Kasumi-1 (cell line): ENCODE results near the gene MIX23.
A peak's percentile ranks its signal among the peaks of the same experiment; 100 is the strongest.
"Not testable (repeated sequence)": the region's sequence is repeated elsewhere in the genome, so short reads cannot be mapped to it uniquely, and the experiment has no call there.

ENCODE experiments used
- DNase-seq, 2 experiments: peaks; one replicate each; lab custom pipeline; 2025; lab: John Stamatoyannopoulos, UW

MIX23 gene

DNA sequence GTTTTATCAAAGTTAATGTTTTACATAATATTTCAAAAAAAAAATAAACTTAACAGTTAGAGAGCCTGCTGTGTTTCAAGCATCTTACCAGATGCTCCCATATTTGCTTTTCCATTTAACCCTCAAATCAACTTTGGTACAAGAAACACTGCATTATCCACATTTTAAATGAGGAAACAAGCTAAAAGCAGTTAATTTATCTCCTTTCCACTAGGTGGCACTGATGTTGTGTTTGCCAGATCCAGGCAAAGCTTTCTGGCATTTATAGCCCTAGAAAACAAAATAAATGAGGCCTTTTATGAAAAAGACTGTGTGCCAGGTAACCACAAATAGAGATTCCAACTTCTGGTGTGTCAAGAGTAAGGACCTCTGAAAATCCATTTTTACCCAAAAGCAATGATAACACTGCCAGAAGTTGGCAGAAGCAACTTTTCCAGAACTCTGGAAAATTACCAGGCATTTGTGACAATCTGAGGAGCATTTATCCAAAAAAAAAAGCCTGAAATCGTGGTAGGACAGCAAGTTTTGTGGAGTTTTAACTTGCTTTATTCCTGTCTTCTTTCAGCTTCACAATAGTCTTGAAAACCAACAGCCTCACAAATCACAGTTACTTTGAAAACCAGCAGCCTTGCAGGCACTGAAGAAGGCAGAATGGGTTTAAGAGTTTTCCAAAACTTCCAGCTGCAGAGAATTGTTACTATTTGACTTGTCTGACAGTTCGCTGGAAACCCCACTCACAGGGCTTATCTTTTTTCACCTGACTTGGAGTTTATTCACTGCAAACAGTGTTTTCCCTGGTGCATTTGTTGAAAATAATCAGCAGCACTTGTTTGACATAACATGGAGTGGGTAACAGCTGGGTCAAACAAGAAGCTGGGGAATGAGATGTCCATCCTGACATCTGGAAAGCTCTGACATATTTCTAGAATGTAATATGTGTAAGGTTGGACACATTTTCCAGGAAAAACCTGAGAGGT, 10.1 kb upstream of the MIX23 start:
- peak; percentile 75 to 87 for DNase-seq

DNA sequence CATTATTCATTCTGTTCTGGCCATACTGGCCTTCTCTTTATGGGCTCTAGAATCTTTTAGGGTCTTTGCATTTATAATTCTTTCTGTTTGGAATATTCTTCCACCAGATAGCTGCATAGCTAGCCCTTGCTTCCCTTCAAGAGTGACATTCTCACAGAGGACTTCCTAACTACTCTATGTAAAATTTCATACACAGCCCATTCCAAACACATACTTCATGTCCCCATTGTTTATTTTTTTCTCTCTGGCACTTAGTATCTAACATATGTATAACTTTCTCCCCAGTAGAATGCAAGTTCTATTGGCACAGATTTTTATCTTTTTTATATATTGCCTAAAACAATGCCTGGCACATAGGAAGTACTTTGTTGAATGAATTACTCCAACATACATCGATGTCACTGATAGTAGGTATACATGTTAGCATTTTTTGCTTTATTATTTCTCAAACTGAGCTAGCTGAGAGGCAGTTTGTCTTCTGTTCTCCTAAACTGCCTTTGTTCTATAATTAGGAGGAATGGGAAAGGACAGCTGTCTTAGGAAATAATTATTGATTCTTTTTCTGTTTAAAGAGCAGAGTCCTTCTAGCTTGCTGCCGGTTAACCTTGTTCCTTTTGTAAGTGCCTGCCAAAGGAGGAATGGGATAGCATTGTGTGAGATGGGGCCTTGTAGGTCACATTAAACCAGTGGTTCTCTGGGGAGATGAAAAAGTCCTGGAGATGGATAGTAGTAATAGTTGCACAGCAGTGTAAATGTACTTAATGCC, 8.8 kb upstream of the MIX23 start:
- DNase-seq: no peak

DNA sequence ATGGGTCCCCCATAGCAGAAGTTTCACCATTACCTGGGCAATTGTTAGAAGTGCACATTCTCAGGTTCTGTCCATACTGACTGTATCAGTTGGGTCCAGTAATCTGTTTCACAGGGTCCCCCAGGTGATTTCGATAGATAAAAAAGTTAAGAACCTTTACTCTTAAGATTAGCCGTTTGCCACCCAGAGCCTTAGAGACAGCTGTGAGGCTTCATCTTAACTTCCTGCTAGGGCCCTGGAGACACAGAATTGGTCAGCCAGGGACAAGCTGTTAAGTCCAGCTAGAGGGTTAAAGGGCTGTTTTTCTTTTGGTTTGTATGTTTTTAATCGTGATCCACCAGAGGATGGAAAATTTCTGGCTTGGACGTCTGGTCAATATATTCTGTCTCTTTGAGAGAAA, 7.6 kb upstream of the MIX23 start:
- no peak for DNase-seq

DNA sequence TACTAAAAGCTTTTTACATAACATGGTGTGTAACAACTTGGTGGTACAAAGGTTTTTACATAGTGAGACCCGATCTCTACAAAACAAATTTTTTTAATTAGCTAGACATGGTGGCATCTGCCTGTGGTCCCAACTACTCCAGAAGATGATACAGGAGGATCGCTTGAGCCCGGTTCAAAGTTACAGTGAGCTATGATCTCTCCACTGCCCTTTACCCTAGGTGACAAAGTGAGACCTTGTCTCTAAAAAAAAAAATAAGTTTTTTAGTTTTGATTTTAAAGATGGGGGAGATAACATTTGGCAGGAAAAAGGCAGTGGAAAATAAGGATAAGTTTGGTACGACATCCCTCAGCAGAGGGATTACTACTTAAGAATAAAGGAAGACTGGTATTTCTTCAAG, 6.9 kb upstream of the MIX23 start:
- DNase-seq: no peak

DNA sequence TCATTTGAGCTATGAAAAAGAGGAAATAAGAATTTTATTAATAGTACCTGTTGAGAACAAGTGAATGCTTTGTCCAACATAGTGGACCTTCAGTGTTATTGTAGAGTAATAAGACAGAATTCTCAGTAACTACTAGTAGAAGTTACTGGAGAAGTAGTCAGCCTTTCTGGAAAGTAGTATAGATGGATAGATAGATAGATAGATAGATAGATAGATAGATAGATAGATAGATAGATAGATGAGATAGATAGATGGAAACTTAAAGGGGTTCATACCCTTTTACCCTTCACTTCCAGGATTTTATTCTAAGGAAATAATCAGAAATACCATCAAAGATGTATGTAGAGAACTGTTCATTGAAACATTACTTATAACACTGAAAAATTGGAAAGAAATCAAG, 6.2 kb upstream of the MIX23 start:
- DNase-seq: no peak

DNA sequence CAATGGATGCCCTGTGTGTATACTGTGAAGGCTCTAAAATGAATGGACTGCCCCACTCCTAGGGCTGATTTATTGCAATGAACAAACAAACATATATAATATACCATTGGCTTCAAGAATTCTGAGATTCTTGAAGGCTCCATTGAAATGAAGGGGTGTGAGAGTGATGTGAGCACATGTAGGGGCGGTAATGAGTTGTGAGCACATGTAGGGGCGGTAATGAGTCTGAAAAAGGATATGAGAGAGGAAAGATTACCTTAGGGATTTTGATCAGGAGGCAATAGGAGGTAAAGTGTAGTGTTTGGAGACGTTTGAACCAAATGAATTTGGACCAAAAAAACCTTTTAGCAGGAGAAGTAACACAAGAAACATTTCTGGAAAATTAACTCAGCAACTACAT, 4.7 kb upstream of the MIX23 start:
- no peak for DNase-seq

DNA sequence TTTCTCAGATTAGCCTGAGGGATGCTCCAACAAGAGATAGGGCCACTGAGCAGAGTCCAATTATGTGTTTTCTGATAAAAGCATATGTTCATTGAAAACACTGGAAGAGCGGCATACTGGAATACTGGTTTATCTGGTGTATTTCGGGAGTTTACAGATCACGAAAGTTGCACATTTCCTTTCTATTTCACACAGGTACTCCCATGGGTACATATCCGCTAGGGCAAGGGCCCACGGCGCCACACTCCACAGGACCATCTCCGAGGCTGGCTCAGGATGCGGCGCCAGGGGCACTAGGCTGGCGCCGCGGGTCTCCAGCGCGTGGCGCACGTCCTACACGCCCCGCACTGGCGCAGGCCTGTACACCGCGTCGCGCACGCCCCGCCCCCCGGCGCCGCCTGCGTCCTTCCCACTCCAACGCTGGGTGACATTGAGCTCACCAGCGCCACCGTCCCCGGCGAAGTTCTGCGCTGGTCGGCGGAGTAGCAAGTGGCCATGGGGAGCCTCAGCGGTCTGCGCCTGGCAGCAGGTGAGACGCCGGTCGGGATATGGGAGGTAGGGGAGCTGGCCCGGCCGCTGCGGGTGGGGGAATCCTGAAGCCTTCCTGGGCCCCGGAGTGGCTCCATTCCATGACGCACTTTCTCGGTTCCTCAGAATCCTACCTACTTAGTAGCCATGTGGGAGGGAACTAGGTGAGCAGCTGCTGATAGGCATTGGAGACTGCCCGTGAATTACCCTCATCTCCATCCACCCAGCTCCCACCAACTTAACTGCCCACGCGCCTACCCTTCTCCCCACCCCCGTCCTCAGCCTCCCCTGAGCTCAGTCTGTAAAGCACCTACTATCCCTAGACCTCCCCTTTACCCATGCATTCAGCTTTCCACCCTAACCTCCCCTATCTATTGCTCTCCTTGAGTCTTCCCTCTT, 1.0 kb upstream of the MIX23 start, which contains the start of gene FAM162A:
Gene FAM162A (plus strand): TSS at position 412 of the 927 bp plus-strand sequence. CDS start 84 bp downstream, at position 496.
- DNase-seq: peak; percentile 91 to 92

DNA sequence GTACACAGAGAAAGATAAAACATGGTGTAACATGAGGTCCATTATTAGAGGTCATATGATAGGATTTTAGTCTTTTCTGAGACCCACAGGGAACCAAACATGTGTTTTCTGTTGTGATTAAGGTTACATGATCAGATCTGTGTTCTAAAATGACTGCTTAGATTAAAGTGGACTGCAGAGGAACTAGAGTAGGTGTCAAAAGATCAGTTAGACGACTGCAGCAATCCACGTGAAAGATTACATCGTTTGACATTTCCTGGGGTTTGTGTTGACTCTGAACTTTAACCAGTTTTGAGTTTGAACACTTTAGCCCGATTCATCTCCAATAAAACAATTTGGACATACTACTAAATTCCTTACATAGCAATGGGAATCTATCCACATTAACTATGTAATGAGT, 5.1 kb downstream of the MIX23 start:
- no peak for DNase-seq

DNA sequence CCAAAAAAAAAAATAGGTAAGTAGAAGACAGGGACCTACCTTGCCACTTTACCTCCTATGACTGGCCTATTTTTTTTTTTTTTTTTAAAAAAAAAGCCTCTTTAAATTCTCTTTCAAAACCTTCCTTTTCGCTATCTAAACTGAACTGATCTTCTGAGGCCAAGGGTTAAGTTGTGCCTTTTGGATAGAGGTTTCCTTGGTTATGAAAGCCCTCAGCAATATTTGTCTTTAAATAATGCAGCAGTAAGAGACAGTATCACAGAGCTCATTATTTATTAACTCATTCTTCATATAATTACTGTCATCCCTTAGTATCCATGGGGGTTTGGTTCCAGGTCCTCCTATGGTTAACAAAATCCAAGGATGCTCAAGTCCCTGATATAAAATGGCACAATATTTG, 9.0 kb downstream of the MIX23 start:
- DNase-seq: no peak

DNA sequence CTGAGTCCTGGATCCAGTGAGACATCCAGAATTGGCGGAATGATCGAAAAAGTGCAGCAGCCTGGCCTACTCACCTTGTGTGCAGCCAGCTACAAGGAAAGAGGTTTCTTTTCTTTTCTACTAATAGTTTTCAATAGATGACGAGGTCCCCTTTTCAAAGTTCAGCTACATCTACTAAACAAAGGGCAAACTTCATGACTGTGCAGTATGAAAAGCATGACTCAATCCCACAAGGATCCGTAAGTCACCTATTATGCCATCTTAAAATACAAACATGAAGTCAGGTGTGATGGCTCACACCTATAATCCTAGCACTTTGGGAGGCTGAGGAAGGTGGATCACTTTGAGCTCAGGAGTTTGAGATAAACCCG, 16.7 kb downstream of the MIX23 start:
- DNase-seq: no peak

DNA sequence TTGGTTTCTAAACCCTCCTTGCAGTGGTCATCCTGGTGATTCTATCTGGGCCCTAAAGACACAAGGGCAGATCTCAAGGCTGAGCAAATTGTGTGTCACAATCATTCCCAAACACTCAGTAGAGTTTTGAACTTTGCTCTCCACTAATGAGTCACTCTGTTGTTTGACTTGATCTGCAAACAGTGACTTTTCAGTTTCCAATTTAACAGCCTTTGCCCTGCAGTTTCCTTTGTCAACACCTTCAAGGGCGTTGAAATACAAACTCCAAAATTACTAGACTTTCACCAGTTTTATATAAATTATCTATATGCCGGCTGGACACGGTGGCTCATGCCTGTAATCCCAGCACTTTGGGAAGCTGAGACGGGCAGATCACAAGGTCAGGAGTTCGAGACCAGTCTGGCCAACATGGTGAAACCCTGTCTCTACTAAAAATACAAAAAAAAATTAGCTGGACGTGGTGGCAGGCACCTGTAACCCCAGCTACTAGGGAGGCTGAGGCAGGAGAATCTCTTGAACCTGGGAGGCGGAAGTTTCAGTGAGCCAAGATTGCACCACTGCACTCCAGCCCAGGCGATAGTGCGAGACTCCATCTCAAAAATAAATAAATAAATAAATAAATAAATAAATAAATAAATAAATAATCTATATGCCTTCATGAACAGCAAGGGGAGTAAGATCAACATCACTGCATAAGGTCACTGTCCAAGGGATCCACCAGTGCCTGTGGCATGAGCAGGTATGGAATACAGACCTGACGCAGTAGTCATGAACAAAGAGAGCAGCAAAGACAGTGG, 17.3 kb downstream of the MIX23 start:
- DNase-seq: not testable (repeated sequence)

DNA sequence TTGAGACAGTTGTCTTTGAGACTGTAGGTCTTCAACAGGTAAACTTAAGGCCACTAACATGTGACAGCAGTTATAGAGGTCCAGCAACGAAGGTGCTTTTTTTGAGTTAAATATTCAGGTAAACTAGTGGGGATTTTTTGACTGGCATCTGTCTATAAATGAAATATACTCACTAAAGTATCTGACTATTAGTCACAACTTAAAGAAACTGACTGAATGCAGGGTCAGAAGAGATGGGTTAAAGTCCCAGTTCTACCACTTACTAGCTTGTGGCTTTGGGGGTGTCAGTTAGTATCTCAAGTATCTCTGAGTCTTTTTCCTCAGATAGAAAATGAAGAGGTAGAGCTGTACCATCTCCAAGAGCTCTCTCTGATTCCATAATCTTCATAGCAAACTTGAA, 18.0 kb downstream of the MIX23 start:
- no peak for DNase-seq

DNA sequence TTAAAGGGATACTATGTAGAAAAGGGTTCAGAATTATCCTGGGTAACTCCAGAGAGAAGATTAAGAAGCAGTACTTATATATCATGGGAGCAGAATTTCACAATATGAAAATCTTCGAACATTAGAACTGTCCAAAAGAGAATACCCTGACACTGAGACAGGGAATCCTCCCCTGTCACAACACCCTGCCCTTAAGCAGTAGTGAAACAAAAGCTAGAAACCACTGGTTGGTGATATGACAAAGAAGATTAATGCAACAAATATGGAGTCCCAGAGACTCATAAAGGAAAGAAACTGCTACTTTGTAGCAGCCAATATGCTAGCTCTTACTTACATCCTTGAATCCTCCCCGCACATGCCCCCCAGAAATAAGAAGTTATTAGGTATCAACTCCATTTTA, 18.5 kb downstream of the MIX23 start:
- DNase-seq: no peak

DNA sequence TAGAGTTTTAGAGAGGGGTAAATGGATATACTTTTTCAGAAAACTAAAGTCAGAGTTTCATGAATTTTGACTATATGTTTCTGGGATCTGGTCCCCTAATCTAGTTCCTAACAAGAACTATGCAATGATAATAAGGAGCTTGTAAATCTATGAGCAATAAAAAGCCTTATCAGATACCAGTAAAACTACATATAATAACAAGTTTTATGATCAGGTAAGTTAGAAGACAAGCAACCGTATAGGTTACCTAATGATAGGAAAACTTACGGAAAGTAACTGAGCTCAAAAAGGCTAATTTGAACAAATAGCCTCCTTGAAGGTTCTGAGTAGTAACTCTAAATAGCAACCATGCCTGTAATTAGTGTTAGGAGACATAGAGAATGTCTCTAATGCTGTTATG, 21.0 kb downstream of the MIX23 start:
- DNase-seq: no peak

DNA sequence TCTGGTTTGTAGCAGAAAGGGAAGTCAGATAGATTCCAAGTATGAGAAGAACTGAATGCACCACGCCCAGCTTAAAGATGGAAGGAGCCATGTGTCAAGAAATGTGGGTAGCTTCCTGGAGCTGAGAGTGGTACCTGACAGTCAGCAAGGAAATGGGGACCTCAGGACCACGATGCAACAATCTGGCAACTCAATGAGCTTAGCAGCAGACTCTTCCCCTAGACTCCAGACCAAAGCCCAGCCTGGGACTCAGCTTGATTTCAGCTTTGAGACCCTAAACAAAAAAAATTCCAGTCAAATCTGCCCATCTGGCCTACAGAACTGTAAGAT, 24.4 kb downstream of the MIX23 start:
- no peak for DNase-seq

DNA sequence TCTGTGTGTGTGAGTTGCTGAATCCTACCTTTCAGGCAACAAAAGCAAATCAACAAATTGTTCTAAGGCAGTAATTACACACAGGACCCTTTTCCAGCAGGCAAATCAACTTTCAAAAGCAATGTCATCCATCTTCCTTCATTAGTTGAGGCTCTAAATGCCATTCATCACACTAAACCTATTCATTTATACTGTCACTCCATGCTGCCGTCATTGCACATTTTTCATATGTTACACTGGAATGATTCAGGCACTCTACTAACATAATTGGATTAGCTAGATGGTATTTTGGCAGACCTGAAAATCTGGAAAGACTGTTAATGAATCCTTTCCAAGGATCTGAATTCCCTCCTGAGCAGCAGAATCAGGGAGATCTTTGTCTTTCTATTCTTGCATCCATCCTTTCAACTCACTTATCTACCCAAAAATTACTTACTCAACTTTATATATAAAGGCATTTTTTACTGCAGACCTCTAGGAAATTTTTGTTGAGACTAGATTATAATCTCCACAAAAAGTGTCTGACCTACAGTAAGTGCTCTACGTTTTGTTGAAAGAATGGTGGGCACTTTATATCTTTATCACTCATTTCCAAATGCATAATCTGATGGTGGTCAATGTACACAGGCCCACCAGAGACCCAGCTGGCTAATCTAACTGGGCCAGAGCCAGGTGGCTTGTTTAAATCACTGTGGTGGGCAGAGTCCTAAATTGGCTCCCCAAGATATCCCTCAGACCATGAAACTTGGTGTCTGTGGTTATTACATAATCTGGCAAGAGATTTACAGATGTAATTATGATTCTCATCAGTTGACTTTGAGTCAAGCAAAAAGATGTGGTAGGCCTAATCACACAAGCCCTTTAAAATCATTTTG, 25.0 kb downstream of the MIX23 start:
- no peak for DNase-seq

DNA sequence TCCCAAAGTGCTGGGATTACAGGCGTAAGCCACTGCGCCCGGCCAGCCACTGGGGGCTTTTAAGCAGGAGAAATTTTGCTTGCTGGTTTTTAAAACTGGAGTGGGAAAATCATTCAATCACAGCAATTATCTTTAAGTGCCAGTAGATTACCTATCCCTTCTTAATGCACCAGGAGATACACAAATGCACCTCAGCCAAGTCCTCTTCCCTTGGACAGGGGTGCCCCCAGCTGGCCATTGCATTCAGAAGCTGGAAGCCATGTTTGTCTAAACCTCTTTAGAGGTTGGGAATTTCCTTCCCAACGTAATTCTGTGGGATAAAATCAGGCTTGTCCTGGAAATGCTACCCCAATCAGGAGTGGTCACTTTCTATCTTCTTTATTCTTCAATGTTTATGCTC, 26.6 kb downstream of the MIX23 start:
- DNase-seq: no peak

DNA sequence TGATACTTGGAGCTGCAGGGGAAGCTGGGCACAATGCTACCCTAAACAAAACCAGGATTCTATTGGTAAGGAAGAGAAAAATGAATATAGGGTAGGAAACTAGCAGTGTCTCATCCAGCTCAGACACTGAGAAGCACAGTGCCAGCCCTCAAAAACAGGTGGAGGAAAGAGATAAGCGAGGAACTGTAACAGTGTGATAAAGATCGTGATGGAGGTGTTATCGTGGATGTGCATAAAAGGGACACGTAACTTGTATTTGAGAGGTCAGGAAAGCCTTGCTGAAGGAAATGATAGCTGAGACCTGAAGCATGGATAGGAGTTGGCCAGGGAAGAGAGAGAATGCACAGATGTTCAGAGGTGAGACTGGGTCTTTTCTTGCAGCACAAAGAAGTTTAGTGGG, 27.4 kb downstream of the MIX23 start:
- DNase-seq: no peak

DNA sequence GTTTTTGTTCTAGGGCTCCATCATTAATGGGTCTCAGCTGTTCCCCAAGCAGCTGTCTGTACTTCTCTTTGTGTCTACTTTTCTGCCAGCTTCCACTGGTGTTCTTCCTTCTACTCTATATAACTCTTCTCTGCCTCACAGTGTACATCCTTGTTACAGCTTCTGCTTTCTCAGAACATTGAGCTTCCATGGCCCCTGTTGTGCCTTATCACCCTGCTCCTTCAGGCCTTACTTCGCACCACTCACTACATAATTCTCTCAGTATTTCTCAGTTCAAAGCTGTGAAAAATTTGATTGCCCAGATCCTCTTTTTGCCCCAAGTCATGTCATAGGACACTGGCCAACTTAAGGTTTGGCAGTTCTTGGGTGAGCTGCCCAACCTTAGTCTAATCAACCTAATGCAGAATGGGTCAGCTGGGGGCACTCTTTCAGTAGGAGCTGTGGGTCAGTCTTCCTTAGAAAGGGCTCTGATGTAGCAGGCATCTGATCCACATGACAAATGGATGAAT, 29.1 kb downstream of the MIX23 start:
- DNase-seq: peak; percentile 27 to 30

DNA sequence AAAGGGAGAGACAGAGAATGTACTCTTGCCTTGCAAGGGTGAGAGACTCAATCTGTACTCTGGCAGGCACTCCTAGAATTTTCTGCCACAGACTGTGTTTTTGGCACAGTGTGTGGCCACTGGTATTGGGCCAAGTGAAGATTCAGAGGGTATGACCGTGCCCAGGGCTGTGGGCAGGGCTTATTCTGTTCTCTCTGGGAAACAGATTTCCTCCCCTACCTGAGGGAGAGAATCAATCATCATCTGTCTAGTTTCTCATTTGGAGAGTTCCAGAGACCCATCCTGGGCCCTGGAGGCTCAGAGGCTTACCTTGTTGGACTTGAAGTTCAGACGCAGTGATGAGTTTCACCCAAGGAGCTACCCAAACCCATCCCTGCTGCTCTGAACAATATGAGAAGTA, 29.8 kb downstream of the MIX23 start:
- no peak for DNase-seq
